Stimulated activated CD8-positive, alpha-beta memory T cell treated with anti-CD3 and anti-CD28 coated beads, Interleukin-7, amount 100 ng/mL, for 1 hour (primary cell): Measurements from ENCODE around the gene ZBTB37.
"Not testable (repeated sequence)": the region's sequence is repeated elsewhere in the genome, so short reads cannot be mapped to it uniquely, and the experiment has no call there.

Experiments used
- DNase-seq, 2 donors: peaks; one replicate each; pipeline ENCODE4 v3.0.0-alpha.2; 2020; ENCODE audit warnings: low read depth in 2 of 2

The ZBTB37 gene

GRCh38 chr1:173868266-173869020, at the start of gene ZBTB37:
ZBTB37 (plus strand) TSS chr1:173868380; CDS start chr1:173870226, 1,846 bp downstream.
- DNase-seq, result peak; percentile 66 to 81

GRCh38 chr1:173818459-173818858, 49.7 kb upstream of the ZBTB37 start:
- DNase-seq, result no peak

GRCh38 chr1:173821680-173822079, 46.5 kb upstream of the ZBTB37 start:
- DNase-seq, result no peak

GRCh38 chr1:173823781-173824314, 44.3 kb upstream of the ZBTB37 start:
- DNase-seq, result no peak

DNA sequence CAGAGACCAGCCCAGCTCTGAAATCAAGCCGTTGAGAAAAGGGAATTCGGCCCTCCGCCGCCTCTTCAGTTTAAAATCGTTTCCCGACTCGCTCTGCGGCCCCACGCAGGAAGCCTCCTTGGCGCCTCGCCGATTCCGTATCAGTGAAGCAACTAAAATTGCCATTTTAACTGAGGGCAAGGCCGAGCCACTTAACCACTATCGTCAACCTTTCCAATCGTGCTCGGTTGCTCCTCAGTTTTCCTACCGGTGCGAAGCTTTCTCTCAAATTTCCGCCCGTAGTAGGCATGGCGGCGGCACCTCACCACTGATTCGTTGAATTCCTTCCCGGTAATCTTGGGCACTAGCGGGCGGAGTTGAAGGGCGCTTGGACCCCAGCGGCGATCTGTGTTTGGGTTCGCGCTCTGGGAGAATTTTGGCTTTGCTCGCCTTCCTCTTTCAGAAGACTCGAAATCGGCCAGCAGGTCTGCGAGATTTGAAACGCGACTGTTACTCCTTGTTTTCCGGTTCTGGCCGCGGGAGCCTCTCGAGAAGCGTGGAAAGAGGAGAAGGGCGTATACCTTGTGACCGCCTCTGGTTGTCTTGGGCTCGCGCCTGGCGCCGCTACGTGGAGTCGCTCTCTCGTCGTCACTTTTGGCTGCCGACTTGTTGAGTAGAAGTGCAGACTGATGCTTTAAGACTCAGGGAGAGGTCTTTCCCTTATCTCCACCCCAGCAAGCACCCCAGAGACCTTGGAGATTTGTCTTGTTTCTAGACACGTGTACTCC, 43.7 kb upstream of the ZBTB37 start, which contains the start of the genes CENPL and DARS2:
Gene CENPL, minus strand, starts transcription at position 569 of the 767 bp plus-strand sequence. CDS start 13,584 bp downstream, outside the sequence.
Gene DARS2, plus strand, starts transcription at position 359 of the 767 bp plus-strand sequence. CDS start 557 bp downstream, outside the sequence.
- peak; percentile 70 to 78 for DNase-seq

DNA sequence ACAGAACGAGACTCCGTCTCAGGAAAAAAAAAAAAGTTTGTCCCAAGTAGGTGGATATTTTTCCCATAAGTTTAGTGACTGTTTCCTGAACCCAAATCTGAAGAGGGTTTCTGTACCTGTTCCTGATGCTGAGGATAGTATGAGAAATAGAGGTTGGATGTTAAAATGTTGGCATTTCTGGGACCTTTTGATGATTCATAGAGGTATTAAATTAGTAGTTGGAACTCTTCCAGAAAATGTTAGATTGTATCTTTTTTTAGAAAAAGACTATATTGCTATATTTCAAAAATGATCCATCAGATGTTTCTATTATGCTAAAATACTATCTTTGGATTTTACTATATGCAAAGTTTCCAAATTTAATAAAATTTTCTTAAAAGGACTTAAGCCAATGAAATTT, 40.6 kb upstream of the ZBTB37 start:
- DNase-seq, result no peak

GRCh38 chr1:173832748-173833147, 35.4 kb upstream of the ZBTB37 start:
- no peak for DNase-seq

DNA sequence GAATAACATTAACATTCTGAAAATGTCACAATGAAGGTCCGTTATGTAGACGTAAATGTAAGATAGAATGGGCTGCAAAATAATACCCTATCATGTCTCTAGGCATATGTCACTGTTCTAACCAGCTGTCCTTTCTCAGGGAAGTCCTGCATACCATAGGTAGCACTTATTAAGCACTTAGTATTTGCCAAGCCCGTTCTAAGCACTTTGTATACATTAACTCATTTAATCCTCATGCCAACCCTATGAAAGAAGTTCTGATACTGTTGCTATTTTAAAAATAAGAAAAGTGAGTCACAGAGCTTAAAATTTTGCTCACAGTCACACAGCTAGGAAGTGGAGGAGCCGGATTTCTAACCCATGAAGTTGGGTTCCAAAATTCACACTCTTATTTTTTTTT, 16.1 kb upstream of the ZBTB37 start:
- no peak for DNase-seq

DNA sequence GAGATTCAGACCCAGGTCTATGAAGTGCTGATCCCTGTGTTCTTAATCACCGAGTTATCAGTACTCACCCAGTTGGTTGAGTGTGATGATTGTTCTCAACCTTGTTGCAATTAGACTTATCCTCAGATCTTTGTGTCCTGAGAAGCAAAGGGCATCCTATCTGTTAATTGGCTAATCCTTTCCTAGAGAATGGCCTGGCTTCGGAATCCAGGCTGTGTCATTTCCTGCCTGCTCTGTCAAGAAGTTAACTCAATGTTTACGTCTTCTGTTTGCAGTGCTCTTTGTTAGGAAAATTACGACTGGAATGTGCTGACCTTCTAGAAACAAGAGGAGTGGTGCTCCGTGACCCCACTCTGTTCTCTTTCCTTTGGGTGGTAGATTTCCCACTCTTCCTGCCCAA, 15.1 kb upstream of the ZBTB37 start:
- no peak for DNase-seq

GRCh38 chr1:173856014-173856413, 12.2 kb upstream of the ZBTB37 start:
- DNase-seq, result no peak

DNA sequence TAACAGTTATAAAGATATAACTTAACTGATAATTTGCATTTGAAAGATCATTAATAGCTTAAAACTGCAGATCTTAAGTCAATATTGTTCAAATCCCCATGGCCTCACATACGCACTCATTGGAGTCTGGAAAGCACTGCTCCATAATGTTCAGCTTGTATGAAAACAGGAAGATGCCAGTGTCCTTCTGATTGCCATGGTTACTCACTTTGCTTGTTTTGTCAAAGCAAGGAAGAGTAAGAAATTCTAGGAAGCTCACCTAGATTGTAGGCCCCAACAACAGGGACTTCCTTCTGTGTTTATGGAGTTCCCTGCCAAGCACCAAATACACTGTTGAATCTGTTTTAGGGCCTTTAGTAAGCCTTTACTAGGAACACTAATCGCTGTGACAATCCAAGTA, 11.3 kb upstream of the ZBTB37 start:
- DNase-seq, result no peak

- DNase-seq, result no peak
These were observed 10.7 kb upstream of the ZBTB37 start for GRCh38 chr1:173857363-173857917.

DNA sequence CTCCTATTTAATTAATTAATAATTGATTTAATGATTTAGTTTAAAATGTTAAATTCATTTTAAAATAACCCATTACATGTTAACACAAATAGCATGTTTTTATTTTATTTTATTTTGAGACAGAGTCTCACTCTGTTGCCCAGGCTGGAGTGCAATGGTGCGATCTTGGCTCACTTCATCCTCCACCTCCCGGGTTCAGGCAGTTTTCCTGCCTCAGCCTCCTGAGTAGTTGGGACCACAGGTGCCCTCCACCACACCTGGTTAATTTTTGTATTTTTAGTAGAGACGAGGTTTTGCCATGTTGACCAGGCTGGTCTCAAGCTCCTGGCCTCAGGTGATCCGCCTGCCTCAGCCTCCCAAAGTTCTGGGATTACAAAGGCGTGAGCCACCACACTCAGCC, 8.6 kb upstream of the ZBTB37 start:
- DNase-seq, result not testable (repeated sequence)

DNA sequence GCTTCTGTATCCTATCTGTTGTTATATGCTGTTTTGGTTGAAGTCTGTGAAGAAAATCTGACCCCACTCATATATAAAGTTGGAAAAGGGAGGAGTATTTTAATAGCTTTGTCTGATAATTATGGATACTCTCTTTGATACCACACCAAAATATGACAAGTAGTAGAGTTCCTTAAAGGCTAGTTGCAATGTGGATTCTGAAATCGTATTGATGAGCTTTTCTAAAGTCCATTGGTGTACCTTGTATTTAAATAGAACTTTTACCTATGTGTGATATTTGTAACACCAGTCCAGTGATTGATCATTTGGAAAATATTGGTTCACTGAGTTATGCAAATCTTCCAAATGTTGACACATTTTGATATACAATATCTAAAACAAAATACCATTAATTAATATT, 8.1 kb upstream of the ZBTB37 start:
- no peak for DNase-seq

- DNase-seq, result no peak
These were observed 6.4 kb upstream of the ZBTB37 start for GRCh38 chr1:173861731-173862145.

DNA sequence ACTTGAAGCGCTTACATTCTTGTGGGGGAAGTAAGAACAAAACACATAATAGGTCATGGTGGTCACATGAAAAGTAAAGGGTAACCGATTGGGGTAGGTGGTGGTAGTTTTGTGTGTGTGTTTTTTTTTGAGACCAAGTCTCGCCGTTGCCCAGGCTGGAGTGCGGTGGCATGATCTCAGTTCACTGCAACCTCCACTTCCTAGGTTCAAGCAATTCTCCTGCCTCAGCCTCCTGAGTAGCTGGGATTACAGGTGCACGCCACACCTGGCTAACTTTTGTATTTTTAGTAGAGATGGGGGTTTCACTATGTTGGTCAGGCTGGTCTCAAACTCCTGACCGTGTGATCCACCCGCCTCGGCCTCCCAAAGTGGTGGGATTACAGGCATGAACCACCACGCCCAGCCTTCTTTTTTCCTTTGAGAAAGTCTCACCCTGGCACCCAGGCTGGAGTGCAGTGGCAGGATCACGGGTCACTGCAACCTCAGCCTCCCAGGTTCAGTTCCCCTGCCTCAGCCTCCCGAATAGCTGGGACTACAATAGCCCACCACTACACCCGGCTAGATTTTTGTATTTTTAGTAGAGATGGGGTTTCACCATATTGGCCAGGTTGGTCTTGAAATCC, 5.9 kb upstream of the ZBTB37 start:
- DNase-seq, result not testable (repeated sequence)

GRCh38 chr1:173862769-173863223, 5.4 kb upstream of the ZBTB37 start:
- no peak for DNase-seq

GRCh38 chr1:173863224-173864161, 4.7 kb upstream of the ZBTB37 start:
- no peak for DNase-seq

DNA sequence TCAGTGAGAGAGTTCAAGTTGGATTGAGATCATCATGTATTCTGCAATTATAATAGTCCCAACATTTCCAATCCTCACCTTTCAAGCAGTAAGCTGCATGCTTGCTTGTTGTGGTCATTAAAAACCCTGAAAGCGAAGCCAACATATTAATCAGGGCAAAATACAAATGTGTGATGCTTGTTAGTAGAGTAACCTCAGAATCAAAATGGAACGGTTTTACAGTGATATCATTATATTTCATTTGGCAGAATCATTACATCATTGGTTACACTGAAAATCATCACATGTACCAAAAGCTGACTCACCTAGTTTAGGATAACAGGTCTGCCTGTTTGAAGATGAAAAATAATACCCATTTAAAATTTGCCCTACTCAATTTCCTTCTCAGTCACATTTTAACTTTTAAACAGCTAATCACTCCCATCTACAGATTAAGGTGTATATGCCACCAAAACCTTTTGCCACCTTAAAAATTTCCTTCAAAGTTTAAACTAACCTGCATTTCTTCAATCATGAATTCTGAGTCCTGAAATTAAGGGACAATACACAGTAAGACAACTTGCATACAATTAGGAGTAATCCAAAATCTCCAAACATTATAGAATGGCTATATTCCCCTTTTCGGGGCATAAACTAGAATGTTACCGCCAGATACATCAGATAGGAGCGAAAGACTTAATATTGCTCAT, 3.9 kb upstream of the ZBTB37 start:
- no peak for DNase-seq
